NT2/D1 (cell line): ENCODE results near the gene CCDC50.

ENCODE experiments used
- DNase-seq: peaks from one replicate; pipeline ENCODE4 v3.0.0-alpha.2; 2011; ENCODE audit warnings: low read depth, low spot score
- H3K27me3 ChIP-seq: 2 replicates; pipeline ENCODE4 v1.6.0; 2011; ENCODE audit warnings: mild to moderate bottlenecking; ENCODE audit not compliant: insufficient read length, insufficient read depth
- H3K36me3 ChIP-seq: 2 replicates; pipeline ENCODE4 v1.6.1; 2011; ENCODE audit warnings: mild to moderate bottlenecking, low read length, mixed read lengths; ENCODE audit not compliant: insufficient read depth, insufficient read length
- H3K4me1 ChIP-seq: 2 replicates; pipeline ENCODE4 v1.5.1; 2011; ENCODE audit not compliant: insufficient read depth, insufficient read length
- H3K4me3 ChIP-seq: 2 replicates; pipeline ENCODE4 v1.5.1; 2011; ENCODE audit warnings: low read depth; ENCODE audit not compliant: insufficient read length
- H3K9ac ChIP-seq: 2 replicates; pipeline ENCODE4 v1.6.0; 2011; ENCODE audit warnings: low read depth; ENCODE audit not compliant: insufficient read length
- H3K9me3 ChIP-seq: 2 replicates; pipeline ENCODE4 v1.5.1; 2011; ENCODE audit warnings: mild to moderate bottlenecking, low read length; ENCODE audit not compliant: insufficient read depth
- SUZ12 ChIP-seq: IDR thresholded peaks from 2 replicates; pipeline ENCODE4 v1.6.1; 2011; ENCODE audit not compliant: insufficient read length, insufficient read depth; ENCODE audit errors: extremely low read depth
- YY1 ChIP-seq: IDR thresholded peaks from 2 replicates; pipeline ENCODE4 v1.6.1; 2011; ENCODE audit not compliant: insufficient read length, insufficient read depth
- ZNF274 ChIP-seq: IDR thresholded peaks from 2 replicates; pipeline ENCODE4 v1.6.1; 2011; ENCODE audit warnings: mild to moderate bottlenecking, low read depth, low read length

Gene CCDC50

DNA sequence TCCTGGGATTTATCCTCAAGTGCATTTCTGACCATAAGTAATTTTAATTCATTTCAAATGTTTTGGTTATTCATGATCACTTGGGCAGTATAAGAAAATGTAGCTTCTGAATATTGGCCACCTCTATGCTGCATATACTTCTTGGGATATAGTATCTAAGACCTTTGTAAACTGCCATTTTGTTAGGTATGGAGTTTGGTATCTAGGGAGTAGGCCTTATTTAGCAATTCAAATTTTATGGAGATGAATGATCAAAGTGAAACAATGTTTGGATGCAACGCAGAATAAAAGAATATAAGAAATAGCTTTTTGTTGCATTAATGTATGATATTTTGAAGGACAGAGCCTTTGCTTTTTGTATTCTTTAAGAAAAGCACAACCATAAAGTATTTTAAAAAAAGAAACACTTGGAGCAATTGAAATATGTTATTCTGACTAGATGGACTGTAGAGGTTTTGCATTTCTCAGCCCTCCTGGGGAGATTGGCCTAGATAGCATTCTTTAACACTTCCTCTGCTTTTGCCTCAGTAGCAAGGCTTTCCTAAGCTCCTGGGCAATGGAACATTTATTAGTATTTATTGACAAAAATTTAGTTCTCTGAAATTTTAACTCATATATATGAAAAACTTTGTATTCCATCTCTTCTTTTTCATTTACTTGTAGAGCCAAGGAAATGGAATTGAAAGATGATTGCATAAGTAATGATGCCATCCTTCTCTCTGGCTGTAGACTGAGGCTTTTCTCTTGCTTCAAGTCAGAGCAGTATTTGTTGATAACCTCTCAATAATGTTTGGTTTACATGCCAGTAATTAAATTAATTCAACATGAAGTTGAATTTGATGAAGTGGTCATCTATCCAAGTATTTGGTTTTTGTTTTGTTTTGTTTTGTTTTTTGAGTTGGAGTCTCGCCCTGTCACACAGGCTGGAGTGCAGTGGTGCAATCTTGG lies 62.9 kb downstream of the CCDC50 start:
- DNase-seq, result peak; percentile 22
- H3K36me3 ChIP-seq, result peaks cover 16% of the 10 kb centered on the region

DNA sequence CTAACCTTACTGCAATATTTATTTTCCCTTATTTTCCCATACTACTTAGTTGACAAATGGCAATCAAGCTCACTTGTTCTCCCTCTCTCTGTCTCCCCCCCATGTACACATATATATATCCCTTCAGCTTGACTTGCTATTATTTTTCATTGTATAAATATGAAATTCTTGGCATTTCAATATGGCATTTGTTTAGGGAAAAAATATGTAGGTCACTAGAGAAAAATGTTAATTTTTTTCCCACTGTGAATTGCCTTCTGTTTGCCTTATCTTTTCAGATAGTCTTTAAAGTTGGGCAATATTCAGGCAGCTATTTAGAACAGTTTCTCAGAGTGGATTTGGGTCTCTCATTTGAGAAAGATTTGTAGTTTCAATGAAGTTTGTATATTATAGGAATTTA lies 64.0 kb downstream of the CCDC50 start:
- Histone ChIP-seq H3K36me3 (peaks cover 16% of the 10 kb centered on the region), H3K9ac (no peak overlapping the region), H3K27me3 (no peaks in the 10 kb centered on the region), H3K4me3 (no peak overlapping the region), H3K9me3 (no peaks in the 10 kb centered on the region), H3K4me1 (no peaks in the 10 kb centered on the region)
- TF ChIP-seq SUZ12 (no peak), YY1 (no peak), ZNF274 (no peak)
- no peak for DNase-seq

More for the DNA sequence above, 62.9 kb downstream of the CCDC50 start:
- H3K9ac ChIP-seq, result no peak overlapping the region
- no peaks in the 10 kb centered on the region for H3K4me1 ChIP-seq
- TF ChIP-seq ZNF274, result no peak
- TF ChIP-seq SUZ12, result no peak
- no peak for TF ChIP-seq YY1
- no peaks in the 10 kb centered on the region for H3K27me3 ChIP-seq
- H3K9me3 ChIP-seq, result no peaks in the 10 kb centered on the region
- H3K4me3 ChIP-seq, result no peak overlapping the region

DNA sequence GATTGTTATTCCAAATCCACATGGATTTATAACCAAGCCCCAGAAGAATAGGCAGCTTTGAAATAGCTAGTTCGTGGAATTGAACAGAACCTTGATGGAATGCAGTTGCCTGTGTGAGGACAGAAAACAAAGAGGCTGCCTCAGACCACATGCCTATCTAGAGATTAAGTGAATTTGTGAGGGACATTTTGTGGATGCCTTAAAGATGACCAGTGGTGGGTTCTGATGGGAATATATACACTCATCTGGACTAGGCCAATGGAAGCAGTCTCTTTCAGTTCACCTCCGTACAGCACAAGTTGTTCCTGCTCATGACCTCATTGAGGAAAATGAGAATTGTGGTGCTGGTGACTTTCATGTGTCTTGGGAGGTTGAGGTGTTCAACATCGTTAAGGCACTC lies 68.6 kb downstream of the CCDC50 start:
- Histone ChIP-seq H3K27me3 (no peaks in the 10 kb centered on the region), H3K4me3 (no peak overlapping the region), H3K36me3 (peaks cover 6% of the 10 kb centered on the region), H3K9me3 (no peaks in the 10 kb centered on the region), H3K4me1 (no peaks in the 10 kb centered on the region), H3K9ac (no peak overlapping the region)
- DNase-seq, result no peak
- TF ChIP-seq SUZ12 (no peak), ZNF274 (no peak)

DNA sequence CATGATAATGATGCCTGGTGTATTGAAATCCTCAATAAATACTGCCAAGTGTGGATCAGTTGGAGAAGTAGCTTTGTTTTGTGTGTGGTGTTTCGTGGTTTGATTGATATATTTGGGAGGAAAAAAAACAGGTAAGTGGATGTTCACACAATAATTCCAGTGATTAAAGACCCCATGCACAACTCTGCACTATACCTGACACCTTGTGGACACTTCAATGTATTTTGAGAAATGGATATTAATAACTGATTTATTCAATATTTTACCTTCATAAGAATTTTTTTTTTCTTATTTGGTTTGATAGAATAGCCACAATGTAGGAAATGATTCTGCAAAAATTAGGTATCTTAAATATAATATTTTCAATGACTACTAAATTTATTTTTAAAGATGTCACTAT lies 69.4 kb downstream of the CCDC50 start:
- Histone ChIP-seq H3K9ac (no peak overlapping the region), H3K36me3 (peaks cover 6% of the 10 kb centered on the region), H3K27me3 (no peaks in the 10 kb centered on the region), H3K9me3 (no peaks in the 10 kb centered on the region), H3K4me1 (no peaks in the 10 kb centered on the region), H3K4me3 (no peak overlapping the region)
- TF ChIP-seq SUZ12 (no peak), YY1 (no peak)
- no peak for DNase-seq

DNA sequence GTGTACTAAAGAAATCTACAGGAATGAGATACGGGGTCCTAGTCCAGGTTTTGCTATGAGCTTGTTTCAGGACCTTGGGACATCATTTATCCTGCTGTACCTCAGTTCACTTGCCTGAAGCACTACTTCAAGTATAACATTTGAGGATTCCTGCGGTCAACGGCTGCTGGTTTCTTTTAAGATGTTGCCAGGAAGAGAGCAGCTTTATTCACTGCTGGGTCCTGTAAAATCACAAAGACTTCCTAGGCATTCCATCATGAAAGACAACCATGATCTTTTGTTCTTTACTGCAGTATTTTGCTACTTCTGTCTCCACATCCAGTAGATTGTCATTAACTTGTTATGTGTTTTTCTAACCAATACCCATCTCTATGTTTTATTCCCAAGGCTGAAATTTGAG lies 70.7 kb downstream of the CCDC50 start:
- peaks cover 6% of the 10 kb centered on the region for H3K36me3 ChIP-seq
- no peak overlapping the region for H3K4me3 ChIP-seq
- H3K9me3 ChIP-seq, result no peaks in the 10 kb centered on the region
- H3K27me3 ChIP-seq, result no peaks in the 10 kb centered on the region
- DNase-seq, result no peak
- TF ChIP-seq ZNF274 (no peak), YY1 (no peak), SUZ12 (no peak)
- H3K9ac ChIP-seq, result no peak overlapping the region
- H3K4me1 ChIP-seq, result no peaks in the 10 kb centered on the region

DNA sequence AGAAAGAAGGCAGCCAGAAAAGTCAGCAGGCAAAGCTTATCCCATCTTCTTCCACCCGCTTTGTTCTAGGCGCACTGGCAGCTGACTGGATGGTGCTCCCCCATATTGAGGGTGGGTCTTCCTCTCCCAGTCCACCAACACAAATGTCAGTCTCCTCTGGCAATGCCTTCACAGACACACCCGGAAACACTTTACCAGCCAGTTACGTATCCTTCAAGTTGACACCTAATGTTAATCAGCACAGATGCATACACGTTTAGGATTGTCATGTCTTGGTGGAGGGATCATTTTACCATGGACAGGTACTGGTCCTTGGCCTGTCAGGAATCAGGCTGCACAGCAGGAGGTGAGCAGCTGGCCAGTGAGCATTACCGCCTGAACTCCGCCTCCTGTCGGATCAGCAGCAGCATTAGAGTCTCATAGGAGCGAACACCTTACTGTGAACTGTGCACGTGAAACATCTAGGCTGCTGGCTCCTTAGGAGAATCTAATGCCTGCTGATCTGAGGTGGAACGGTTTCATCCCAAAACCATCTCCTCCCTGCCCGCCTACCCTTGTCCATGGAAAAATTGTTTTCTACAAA lies 72.7 kb downstream of the CCDC50 start:
- no peak overlapping the region for H3K4me3 ChIP-seq
- H3K9ac ChIP-seq, result no peak overlapping the region
- H3K36me3 ChIP-seq, result peaks cover 2% of the 10 kb centered on the region
- DNase-seq, result no peak
- no peaks in the 10 kb centered on the region for H3K27me3 ChIP-seq
- no peaks in the 10 kb centered on the region for H3K9me3 ChIP-seq
- TF ChIP-seq YY1, result no peak
- TF ChIP-seq ZNF274, result no peak
- TF ChIP-seq SUZ12, result no peak
- no peaks in the 10 kb centered on the region for H3K4me1 ChIP-seq

DNA sequence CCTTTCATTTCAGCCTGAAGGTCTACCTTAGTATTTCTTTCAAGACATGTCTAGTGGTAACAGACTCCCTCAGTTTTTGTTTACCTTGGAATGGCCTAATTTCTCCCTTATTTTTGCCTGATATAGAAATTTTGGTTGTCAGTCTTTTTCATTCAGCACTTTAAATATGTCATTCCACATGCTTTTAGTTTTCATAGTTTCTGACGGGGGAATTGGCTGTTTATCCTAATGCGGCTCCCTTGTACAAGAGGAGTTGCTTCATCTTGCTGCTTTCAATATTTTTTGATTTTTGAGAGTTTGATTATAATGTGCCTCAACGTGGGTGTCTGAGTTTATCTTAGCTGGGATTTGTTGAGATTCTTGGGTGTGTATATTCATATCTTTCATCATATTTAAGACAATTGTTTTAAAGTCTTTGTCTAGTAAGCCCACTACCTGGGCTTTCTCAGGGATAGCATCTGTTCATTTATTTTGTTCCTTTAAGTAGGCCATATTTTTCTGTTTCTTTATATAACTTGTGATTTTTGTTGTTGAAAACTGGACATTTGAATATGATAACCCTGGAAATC lies 80.7 kb downstream of the CCDC50 start:
- H3K27me3 ChIP-seq, result no peaks in the 10 kb centered on the region
- H3K4me1 ChIP-seq, result no peaks in the 10 kb centered on the region
- H3K9ac ChIP-seq, result no peak overlapping the region
- TF ChIP-seq SUZ12 (no peak), ZNF274 (no peak), YY1 (no peak)
- no peaks in the 10 kb centered on the region for H3K36me3 ChIP-seq
- peaks cover 17% of the 10 kb centered on the region for H3K9me3 ChIP-seq
- no peak overlapping the region for H3K4me3 ChIP-seq
- DNase-seq, result no peak
